DMS79 (cell line): ENCODE results near the gene HNF1B.
"Not testable (repeated sequence)": the region's sequence is repeated elsewhere in the genome, so short reads cannot be mapped to it uniquely, and the experiment has no call there.

Source experiments
- DNase-seq: peaks from one replicate; lab custom pipeline; 2025; lab: John Stamatoyannopoulos, UW

The HNF1B gene, protein sequence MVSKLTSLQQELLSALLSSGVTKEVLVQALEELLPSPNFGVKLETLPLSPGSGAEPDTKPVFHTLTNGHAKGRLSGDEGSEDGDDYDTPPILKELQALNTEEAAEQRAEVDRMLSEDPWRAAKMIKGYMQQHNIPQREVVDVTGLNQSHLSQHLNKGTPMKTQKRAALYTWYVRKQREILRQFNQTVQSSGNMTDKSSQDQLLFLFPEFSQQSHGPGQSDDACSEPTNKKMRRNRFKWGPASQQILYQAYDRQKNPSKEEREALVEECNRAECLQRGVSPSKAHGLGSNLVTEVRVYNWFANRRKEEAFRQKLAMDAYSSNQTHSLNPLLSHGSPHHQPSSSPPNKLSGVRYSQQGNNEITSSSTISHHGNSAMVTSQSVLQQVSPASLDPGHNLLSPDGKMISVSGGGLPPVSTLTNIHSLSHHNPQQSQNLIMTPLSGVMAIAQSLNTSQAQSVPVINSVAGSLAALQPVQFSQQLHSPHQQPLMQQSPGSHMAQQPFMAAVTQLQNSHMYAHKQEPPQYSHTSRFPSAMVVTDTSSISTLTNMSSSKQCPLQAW

GRCh38 chr17:37744961-37745800 is at the start of gene HNF1B:
Gene HNF1B, minus strand, starts transcription at chr17:37745059. Its CDS starts 175 bp downstream, at chr17:37744884.
- no peak for DNase-seq

DNA sequence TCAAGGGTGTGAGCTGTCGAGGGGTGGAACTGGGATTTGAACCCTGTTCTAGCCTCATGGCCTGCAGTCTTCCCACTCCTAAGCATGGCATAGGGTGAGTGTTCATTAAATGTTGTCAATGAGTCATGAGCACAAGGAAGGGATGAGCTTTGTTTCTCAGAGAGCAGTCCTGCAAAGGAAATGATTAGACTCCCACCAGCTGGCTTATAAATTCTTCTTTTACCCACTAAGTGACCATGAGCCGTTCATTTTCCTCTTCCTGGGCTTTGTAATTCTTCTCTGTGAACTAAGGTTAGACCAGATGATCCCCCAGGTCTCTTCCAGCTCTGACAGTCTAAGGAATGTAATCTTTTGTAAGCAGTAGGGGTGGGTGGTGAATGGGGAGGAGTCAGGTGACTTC is 47.9 kb upstream of the HNF1B start:
- no peak for DNase-seq

GRCh38 chr17:37791447-37792399 is 46.9 kb upstream of the HNF1B start:
- no peak for DNase-seq

DNA sequence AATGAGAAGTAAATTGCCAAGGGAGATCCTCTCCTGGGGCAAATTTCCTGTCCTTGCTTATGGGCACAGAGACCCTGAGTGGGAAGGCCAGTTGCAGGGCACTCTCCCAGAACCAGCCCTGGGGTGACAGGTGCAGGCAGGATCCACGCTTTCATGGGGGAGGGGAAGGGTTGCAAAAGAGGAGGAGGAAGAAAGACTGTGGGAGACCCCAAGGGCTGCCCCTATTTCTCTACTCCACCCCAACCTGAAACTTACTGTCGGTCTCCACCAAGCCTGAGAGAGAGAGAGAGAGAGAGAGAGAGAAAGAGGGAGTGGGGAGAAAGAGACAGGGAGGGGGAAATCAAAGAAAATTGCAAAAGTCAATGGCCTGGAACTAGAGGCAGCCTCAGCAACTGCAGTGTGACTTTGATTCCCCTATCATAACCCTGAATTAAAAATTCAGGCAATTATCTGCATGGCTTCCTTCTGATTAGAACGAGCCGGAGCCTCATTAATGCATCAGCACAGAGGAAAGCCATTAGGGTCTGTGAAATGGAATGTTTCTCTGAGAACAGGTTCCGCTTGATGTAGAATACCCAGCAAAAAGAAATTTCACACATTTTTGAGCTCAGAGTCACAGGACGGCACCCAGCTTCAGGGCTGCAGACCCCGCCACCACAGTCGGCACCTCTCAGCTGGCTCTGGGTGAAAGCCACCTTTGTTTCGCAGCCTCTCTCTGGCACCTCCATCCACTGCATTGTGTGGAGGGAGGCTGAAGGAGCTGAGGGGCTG is 45.1 kb upstream of the HNF1B start:
- DNase-seq = no peak

DNA sequence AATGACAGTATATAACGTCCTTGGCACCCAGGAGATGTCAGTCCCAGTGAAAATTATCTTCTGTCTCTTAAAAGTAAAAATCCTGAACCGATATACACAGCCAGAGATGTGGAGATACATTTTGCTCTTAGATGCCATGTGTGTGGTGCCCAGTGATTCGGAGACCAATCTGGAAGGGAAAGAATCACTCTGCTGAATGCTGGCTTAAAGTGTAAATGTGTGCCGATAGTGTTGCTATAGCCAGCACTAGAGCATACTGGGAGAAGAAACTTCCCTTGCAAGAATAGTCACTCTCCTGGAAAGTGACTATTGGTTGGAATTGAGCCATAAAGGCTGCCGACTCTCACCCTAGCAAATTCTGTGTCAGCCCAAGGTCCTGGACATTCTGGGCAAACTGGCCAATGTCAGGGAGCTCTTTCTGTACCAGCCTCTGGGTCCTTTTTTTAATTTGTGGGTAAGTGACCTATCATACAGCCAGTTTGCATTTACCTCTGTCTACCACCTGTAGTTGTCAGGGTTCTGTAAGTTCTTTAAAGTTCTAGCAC is 44.2 kb upstream of the HNF1B start:
- no peak for DNase-seq

- no peak for DNase-seq
Measured at GRCh38 chr17:37788526-37788925, 43.7 kb upstream of the HNF1B start.

DNA sequence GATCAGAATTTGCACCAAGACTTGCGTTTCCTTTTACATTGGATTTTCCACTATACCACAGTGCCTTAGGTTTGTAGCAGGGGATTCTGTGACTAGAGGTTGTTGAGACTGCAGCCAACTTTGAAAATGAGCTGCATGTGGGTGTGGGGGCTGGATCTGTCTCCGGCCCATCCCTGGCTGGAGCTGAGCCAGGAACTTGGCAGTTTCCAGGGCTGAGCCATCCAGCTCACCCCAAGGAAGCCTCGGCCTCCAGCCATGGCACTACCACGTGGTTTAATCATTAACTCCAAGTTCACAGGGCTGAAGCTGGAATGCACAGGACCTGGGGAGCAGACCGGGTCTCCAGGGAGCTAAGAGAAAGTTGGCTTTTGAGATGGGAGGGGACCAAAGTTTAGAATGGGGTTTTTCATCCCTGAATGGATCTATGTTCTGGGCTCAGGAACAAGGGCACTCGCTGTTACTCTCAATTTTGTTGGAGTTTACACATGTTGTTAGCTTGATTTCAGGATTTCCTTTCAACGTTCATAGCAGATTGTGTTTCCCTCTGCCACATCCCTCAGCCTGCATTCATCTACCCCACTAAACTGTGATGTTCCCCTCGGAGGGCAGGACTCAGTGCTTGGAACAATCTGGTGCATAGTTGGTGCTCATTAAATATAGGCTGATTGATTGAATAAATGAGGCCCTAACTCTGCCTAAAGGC is 42.3 kb upstream of the HNF1B start:
- DNase-seq = no peak

- no peak for DNase-seq
Measured at GRCh38 chr17:37786481-37786880, 41.6 kb upstream of the HNF1B start.

DNA sequence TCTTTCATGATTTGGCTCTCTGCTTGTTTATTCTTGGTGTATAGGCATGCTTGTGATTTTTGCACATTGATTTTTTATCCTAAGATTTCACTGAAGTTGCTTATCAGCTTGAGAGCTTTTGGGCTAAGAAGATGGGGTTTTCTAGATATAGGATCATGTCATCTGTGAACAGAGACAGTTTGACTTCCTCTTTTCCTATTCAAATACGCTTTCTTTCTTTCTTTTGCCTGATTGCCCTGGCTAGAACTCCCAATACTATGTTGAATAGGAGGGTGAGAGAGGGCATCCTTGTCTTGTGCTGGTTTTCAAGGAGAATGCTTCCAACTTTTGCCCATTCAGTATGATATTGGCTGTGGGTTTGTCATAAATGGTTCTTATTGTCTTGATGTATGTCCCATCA is 37.6 kb upstream of the HNF1B start:
- not testable (repeated sequence) for DNase-seq

DNA sequence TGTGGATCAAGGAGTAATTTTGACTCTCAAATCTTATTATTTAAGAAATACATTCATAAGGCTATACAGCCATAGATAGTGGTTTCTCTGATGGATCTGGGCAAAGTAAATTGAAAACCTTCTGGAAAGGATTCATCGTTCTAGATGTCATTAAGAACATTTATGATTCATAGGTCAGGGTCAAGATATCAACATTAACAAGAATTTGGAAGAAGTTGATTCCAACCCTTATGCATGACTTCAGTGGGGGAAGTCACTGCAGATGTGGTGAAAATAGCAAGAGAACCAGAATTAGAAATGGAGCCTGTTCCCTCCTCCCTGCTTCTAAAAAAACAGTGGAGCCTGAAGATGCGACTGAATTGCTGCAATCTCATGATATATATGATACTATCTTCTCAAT is 36.6 kb upstream of the HNF1B start:
- no peak for DNase-seq

DNA sequence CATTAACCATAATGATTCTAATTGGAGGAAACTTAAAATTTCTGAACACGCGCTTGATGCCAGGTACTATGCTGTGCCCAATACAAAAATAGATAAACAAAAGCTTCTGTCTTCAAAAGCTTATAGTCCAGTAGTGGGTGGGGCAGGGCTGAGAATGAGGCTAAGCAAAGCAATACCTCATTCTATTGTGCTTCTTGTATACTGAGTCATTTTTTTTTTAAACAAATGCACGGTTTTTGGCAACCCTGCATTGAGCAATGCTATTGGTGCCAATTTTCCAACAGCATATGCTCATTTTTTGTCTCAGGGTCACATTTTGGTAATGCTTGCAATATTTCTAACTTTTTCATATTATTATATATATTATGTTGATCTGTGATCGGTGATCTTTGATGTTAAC is 34.7 kb upstream of the HNF1B start:
- no peak for DNase-seq

- no peak for DNase-seq
Measured at GRCh38 chr17:37774504-37774903, 29.6 kb upstream of the HNF1B start.

GRCh38 chr17:37772982-37773381 is 28.1 kb upstream of the HNF1B start:
- DNase-seq = no peak

DNA sequence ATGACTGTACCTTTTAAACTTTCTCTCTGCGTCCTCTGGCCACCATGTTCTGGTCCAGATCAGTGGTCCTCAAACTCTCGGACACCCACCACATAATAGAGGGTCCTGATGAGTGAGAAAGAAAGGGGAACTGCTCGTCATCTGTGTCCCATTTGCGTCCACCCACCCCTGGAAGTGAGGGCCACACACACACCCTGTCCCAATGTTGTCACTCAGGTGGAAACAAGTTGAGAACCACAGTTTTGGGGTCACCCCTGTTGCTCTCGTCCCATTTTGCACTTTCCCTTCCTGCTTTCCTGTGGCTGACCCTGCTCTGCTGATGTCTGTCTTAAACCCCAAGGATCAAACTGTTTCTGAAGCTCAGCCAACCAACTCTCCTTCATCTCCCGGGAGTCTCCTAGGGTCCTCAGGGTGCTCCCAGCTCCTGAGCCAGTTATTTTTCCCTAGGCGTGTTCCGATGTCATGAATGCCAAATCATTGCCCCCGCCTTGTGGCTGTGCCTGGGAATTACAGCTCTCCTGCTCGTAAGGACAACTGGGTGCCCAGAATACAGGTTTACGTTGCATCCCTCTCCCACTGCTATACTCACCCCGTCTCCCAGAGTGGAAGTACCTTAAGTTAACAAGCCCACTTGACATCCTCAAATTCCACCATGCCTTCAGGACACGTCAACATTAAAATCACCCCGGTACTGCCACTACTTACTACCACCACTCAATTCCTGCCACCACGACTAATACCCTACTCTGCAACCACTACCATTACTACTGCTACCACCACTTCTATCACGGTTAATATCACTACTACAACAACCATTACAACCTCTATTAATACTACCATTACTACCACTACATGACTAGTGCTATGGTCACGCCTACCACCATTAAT is 26.0 kb upstream of the HNF1B start:
- DNase-seq = no peak

- DNase-seq = no peak
Measured at GRCh38 chr17:37769050-37769449, 24.2 kb upstream of the HNF1B start.

- no peak for DNase-seq
Measured at GRCh38 chr17:37768438-37768837, 23.6 kb upstream of the HNF1B start.

GRCh38 chr17:37766971-37767370 is 22.1 kb upstream of the HNF1B start:
- no peak for DNase-seq

GRCh38 chr17:37764383-37764782 is 19.5 kb upstream of the HNF1B start:
- DNase-seq = no peak

DNA sequence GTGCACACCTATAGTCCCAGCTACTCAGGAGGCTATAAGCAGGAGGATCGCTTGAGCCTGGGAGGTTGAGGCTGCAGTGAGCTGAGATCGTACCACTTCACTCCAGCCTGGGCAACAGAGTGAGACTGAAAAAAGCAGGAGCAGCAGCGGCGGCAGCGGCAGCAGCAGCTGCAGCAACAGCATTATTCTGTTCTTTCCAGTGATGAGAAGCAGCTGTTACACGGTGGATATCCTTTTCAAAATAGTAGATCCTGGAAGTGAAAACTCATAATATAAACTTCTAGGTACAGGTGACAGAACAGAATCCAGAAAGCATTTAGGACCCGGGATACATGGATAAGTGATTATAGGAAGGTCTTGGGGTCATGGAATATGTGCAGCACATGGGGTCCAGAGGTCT is 17.8 kb upstream of the HNF1B start:
- DNase-seq = no peak
